Hypothalamus (tissue), 51 donors: Measurements from ENCODE around the gene TARBP1.
"Not testable (repeated sequence)": the region's sequence is repeated elsewhere in the genome, so short reads cannot be mapped to it uniquely, and the experiment has no call there.

Experiments
- DNase-seq, 51 donors: peaks; one replicate each; lab custom pipeline; 2025; lab: John Stamatoyannopoulos, UW

Gene TARBP1

DNA sequence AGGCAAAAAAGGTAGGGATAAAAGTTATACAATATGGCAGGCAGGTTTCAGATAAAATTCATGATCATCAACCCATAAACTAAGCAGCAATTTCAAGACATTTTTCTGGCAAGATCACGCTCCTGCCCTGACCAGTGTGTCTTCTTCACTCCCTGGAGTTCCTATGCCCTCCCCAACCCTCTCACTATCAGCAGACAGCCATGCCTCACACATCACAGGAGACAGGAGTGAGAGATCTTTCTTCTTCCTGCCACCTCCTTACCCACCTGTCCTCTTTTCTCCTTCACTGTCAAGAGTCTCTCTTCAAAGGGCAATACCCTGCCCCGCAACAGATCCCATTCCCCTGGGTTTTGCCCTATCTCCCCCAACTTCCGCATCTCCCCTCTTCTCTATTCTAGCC is 77.3 kb downstream of the TARBP1 start:
- no peak for DNase-seq

DNA sequence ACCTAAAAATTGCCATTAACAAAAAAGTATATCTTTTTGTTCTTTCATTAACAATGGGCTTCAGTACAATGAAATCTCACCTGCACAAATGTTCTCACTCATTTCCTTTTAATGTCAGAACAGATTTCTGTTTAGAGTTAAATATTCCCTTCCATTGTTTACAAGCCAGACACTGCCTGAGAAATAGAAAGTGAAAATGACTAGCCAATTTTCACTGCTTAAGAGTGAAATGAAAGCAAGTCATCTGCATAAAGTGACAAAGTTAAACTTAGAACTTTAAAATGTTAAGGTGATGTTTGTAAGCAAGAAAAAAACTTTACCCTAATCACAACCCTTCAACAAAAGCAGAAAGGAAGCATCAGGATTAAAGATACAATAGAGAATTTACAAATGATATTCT is 78.2 kb downstream of the TARBP1 start:
- no peak for DNase-seq

DNA sequence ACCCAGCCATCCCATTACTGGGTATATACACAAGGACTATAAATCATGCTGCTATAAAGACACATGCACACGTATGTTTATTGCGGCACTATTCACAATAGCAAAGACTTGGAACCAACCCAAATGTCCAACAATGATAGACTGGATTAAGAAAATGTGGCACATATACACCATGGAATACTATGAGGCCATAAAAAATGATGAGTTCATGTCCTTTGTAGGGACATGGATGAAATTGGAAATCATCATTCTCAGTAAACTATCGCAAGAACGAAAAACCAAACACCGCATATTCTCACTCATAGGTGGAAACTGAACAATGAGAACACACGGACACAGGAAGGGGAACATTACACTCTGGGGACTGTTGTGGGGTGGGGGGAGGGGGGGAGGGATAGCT is 79.5 kb downstream of the TARBP1 start:
- not testable (repeated sequence) for DNase-seq

DNA sequence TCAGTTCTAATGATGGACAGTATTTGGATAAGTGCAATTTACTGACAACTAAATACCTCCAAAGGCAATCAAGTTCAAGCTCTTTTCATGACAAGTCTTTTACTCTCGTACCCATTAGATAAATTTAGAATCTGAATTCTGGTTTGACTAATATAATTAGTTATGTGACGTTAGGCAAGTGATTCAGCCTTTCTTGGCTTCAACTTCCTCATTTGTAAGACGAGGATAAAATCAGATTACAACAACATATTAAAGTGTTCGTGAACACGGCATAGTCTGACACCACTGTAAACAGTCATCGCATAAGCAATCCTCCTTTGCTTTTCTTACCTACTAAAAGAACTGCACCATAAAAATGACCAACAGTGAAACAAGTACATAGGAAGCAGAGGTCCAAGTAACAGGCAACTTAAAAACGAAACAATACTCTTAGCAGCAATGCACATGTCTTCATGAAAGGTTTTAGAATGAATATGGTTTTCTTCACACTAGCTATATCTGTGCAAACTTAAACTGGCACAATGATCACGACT is 80.1 kb downstream of the TARBP1 start:
- no peak for DNase-seq

DNA sequence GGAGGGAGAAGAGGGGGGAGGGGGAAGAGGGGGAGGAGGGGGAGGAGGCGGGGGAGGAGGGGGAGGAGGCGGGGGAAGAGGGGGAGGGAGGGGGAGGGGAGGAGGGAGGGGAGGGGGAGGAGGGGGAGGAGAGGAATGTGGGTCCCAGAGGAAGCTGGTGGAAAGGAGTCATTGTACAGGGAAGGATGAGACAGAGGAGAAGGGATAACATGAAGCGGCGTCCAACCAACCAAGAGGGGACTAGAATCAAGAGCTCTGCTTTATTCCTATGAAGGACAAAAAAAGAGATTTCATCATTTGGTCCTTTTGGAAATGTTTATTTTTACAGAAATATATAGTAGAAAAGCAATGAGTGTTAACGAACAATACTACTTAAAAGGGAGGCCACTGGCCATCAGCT is 81.2 kb downstream of the TARBP1 start:
- DNase-seq = no peak

DNA sequence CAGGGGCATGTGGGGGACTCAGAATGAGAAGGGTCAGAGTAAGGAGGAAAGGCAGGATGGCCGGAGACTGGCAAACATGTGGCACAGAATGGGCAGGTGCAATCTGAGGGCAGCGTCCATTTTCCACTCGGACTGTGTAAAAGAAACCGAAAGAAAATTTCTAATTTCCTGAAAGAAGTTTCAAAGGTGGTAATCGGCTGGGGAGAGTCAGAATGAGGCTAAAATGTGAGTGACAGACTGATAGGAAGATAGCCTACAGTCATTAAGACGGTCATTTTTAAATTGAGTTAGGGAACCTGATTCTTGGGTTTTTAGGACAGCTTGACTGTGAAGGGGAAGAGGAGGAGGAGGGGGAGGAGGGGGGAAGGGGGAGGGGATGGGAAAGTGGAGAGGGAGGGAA is 82.1 kb downstream of the TARBP1 start:
- no peak for DNase-seq

DNA sequence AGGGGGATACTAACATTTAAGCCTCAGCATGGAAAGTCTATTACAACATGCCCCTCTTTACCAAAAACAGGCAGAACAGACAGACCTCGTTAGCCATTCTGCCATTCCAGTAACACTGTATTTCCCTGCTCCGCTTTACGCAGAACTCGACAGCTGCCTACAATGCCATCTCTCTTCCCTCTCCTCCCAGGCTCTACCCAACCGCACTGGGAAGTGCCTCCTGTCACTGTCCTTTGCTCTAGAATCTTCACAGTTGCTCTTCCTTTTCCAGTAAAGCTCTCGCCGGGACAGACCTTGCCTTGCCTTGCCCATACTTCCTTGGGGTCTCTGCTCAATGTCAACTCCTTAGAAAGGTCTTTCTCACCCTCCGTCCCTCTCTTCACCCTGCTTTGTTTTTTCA is 82.9 kb downstream of the TARBP1 start:
- DNase-seq = no peak

DNA sequence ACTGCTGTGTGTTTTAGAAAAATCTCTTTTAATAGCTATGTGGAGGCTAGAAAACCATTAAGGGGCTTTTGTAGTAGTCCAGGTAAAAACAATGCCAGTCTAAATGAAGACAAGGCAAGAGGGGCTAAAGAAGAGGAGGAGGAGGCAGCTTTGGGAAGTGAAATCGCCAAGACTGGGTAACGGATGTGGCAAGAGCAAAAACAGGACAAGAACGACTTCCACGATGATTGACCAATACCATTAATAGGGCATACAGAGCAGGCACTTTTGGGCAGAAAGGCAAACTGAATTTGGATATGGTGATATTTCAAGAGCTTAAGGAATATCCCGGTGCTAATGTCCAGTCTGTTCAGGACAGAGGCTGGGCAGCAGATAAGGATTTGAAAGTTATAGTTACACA is 83.7 kb downstream of the TARBP1 start:
- no peak for DNase-seq

DNA sequence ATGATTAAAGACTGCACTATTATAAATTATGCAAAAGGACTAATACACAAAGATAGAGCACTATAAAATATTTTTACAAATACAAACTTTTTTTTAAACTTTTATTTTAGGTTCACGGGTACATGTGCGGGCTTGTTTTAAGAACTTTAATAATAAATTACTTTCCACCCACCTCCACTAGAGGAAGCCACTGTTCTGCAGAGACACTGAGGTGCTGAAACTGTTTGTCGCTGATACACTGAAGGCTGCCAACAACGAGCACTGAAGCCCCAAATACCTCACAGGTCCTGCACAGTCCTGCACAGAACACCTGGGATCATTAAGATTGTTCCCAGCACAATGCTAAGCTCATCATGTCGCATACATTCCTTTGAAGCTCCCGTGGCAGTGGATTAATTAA is 85.8 kb downstream of the TARBP1 start:
- DNase-seq = no peak

DNA sequence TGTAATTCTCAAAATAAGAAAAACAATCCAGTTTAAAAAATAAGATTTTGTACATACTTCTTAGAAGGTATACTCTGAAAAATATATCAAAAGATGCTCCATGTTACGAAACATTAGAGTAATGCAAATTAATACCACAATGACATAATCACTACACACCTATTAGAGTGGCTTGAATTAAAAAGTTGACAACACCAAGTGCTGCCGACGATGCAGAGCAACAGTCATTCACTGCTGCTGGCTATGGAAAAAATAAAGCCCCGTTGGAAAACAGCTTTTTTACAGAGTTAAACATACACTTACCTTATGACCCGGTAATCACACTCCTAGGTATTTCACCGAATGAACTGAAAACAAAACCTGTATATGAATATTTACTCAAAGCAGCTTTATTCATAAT is 90.9 kb downstream of the TARBP1 start:
- no peak for DNase-seq

DNA sequence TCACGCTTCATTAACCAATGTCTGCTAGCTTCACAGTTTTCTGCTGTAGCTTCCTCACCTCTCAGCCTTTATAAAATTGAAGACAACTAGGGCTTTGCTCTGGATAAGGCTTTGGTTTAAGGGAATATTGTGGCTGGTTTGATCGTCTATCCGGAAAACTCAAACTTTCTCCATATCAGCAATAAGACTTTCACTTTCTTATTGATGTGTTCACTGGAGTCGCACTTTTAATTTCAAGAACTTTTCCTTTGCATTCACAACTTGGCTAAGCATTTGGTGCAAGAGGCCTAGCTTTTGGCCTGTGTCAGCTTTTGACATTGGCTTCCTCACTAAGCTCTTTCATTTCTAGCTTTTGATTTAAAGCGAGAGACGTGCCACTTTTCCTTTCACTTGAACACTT is 92.9 kb downstream of the TARBP1 start:
- no peak for DNase-seq

DNA sequence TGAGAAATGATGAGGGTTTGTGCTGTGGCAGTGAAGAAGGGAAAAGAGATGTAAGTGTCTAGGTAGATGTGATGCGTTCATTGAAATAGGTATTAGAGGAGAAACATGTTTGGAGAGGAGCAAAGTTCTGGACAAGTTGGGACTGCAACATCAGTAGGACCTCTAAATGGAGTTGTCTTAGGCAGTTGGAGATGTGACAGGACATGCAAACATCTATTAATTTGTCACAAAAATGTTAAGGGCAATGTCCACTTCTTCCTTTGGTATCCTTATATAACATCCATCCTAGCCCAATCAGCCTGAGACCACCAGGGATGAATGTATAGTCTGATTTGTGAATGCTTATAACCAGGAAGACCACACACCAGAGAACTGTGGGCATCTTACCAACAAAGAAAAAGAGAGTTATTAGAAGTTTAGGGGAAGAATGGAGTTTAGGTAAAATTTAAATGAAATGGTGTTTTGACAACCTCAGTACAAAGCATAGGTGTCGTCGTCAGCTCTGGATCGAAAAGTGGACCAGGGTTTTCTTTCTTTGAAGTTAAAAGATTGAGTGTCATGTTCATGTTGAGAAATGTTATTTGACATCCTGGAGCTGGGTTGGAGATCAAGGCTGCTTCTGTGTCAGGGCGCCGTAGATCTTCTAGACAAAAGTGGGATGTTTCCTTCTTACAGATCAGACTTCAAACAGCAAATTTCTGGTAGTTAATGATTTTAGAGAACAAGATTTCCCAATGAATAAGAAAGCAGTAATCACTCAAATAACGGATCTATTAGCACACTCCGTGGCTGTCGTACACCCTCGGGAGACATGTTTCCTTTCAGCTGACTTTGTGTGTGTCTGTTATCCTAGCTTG is 97.1 kb downstream of the TARBP1 start:
- DNase-seq = no peak

DNA sequence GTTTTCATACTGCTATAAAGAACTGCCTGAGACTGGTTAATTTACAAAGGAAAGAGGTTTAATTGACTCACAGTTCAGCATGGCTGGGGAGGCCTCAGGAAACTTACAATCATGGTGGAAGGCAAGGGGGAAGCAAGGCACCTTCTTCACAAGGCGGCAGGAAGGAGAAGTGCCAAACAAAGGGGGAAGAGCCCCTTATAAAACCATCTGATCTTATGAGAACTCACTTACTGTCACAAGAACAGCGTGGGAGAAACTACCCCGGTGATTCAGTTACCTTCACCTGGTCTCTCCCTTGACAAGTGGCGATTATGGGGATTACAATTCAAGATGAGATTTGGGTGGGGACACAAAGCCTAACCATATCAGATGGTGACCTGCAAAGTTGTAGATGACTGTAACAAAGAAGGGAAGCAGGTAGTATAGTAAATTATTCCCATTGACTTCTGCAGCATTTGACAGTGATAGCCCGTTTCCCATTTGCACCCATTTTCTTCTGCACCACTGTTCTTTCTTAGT is 99.3 kb downstream of the TARBP1 start:
- DNase-seq = not testable (repeated sequence)

DNA sequence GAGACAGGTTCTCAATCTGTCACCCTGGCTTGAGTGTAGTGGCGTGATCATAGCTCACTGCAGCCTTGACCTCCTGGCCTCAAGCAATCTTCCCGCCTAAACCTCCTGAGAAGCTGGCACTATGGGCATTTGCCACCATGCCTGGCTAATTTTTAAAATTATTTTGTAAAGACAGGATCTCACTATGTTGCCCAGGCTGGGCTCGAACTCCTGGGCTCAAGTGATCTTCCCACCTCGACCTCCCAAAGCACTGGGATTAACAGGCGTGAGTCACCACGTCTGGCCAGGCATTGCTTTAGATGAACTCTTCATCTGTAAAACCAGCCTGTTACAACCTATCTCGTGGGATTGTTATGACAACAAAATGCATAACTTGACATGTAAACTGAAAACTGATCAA is 103.3 kb downstream of the TARBP1 start:
- no peak for DNase-seq

DNA sequence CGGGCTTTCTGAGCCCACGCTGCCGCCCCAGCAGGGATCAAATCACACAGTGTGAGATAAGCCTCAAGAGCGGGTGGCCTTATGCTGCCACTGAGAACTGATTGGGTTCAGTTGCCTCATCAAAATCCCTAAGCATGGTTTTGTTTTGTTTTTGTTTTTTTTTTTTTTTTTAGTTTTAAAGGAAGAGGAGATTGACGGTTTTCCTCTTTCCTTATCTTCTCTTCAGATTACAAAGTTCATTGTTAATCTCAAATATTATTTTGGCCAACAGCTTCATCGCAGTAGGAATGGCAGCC is 105.1 kb downstream of the TARBP1 start:
- no peak for DNase-seq

DNA sequence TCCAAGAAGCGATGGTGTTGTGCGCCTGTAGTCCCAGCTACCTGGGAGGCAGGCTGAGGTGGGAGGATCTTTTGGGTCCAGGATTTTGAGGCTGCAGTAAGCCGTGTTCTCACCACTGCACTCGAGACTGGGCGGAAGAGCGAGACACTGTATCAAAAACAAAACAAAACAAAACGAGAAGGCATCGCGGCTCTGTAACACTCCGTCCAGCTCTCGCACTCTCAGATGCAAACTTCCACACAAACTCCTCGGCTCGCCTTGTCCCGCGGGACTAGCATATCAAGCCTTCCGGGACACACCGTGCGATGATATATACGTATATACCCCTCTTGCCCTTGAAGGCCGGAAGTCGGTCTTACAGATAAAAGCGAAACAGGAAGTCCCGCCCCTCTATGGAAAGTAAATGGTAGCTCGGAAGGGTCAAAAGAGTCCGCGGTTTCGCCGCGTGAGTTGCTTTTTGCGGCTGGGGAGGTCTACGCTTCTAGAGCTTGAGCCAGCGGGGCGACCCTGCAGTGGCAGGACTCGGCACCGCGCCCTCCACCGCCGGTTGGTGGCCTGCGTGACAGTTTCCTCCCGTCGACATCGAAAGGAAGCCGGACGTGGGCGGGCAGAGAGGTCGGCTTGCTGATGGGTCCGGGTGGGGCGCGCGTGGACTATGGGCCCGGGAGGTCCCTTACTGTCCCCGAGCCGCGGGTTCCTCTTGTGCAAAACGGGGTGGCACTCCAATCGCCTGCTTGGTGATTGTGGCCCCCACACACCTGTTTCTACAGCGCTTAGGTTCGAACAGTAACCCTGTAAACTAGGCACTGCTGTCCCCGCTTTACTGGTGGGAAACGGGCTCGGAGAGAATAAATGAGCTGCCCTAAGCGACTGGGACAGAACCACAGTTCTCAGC is 105.7 kb downstream of the TARBP1 start, which contains the start of gene COA6:
Gene COA6 (plus strand): TSS at position 393 of the 895 bp plus-strand sequence. CDS start 11 bp downstream, at position 404.
- DNase-seq = peak; percentile 66 to 98 (median 86)

DNA sequence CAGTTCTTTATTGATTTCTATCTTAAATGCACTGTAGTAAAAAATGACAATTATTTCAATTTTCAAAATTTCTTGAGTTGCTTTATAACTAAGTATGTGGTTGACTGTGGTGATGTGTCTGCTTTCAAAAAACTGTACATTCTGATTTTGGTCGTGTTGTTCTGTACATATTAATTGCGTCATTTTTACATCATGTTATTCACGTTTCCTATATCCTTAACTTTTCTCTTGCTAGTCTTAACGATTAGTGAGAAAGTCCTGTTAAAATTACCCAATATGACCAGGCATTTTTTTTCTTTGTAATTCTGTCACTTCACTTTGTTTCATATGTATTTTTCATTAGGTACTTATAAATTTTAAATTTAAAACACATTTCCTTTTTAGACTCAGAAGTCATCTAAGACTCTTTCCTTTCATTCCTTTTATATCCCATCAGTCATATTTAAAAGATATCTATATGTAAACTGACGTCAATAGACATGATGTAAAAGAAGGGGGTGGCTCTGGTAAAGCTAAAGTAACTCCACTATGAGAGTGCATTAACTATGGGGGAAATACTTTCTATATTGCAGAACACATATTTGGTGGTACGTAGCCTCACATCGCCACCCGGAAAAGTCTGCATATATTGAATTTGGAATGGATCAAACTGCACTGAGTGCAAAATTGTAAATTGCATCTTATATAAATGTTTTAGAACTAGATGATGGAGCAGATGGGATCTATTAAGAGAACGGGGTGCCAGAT is 106.8 kb downstream of the TARBP1 start:
- DNase-seq = no peak

DNA sequence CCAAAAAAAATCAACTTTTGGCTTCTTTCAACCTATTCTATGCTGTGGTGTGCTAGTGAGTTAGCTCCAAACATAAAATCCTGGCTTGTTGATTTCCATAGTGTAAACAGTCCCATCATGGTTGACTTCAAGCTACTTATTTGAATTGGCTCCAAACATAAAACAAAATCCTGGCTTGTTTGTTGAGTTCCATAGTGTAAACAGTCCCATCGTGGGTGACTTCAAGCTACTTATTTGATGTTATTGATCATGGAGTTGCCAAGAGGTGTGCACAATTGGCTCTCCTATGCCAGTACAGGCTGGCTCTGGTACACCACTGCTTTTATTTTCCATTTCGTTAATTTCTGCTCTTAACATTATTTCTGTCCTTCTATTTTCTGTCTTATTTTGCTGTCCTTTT is 107.6 kb downstream of the TARBP1 start:
- no peak for DNase-seq

DNA sequence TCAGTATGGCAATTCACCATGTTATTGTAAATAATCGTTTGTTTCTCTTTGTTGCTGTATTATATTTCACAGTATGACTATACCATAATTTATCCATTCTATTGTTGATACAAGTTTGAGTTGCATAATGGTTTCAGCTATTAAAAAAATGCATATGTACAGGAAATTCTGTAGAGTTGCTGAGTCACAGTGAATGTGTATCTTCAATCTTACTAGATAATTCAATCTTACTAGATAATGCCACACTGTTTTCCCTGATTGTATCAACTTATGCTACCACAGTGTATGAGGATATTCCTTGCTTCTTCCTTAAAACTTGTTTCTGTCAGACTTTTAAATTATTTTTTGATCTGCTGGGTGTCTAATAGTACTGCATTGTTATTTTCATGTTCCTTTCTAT is 109.2 kb downstream of the TARBP1 start:
- DNase-seq = no peak

DNA sequence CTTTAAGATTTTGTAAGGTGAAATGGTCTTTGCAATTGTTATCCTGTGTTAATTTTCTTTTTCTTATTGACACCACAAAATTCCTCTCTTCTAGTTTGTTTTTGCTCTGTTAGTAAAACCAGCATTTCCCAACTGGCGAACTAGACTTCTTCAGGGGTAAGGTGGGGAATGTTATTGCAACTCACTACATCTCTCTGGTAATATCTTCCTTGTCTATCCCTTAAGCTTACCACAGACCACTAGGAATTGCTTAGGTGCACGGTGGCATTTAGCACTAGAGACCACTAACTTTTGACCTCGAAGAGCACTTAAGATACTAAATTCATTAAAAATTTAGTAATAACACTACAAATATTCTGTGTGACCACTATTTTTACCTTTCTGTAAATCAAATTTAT is 109.9 kb downstream of the TARBP1 start:
- no peak for DNase-seq
